Bronchus fibroblast of lung (primary cell): Measurements from ENCODE around the gene TMEM176A. TPM values are rescaled to one million over a fixed set of nuclear protein-coding genes. Genes with fewer than 3 reads are reported as not detected.

Source experiments
- total RNA-seq: library from RNA; depleted of rRNA; stranded (reverse); fragments of >200 nt; gene quantifications from 2 replicates; pipeline ENCODE4 v1.2.3, GENCODE V29; 2015

The TMEM176A gene, protein sequence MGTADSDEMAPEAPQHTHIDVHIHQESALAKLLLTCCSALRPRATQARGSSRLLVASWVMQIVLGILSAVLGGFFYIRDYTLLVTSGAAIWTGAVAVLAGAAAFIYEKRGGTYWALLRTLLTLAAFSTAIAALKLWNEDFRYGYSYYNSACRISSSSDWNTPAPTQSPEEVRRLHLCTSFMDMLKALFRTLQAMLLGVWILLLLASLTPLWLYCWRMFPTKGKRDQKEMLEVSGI
- total RNA-seq, result 0.15 and 0.50 TPM in 2 replicates

DNA sequence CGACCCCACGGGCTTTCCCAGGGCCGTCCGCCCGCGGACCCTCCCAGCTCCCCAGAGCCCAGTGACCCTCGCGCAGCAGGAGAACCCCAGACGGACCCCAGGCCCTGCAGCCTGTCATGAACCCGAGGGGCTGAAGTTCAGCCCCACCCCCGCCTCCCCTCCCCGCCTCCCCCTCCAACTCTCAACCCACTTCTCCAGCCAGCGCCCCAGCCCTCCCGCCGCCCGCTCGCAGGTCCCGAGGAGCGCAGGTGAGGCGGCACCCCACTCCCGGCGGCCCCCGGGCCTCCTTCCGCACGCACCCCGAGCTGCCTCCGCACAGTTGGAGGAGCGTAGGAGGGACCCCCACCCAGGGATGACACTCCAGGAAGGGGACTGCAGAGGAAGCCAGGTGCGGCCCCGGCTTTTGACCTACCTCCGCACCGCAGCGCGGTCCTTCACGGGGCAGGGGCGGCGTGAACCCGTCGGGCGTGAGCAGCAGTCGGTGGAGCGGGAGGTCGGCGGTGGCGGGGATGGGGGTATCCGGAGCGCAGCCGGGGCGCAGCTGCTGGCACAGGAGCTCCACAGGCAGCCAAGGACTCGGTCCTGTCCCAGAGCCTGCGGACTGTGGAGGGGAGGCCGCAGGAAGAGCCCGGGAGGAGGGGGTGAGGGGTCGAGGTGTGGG lies at the start of gene TMEM176A:
TSS of gene TMEM176A (plus strand) at position 189 of the 661 bp plus-strand sequence. CDS start 782 bp downstream, outside the sequence.

DNA sequence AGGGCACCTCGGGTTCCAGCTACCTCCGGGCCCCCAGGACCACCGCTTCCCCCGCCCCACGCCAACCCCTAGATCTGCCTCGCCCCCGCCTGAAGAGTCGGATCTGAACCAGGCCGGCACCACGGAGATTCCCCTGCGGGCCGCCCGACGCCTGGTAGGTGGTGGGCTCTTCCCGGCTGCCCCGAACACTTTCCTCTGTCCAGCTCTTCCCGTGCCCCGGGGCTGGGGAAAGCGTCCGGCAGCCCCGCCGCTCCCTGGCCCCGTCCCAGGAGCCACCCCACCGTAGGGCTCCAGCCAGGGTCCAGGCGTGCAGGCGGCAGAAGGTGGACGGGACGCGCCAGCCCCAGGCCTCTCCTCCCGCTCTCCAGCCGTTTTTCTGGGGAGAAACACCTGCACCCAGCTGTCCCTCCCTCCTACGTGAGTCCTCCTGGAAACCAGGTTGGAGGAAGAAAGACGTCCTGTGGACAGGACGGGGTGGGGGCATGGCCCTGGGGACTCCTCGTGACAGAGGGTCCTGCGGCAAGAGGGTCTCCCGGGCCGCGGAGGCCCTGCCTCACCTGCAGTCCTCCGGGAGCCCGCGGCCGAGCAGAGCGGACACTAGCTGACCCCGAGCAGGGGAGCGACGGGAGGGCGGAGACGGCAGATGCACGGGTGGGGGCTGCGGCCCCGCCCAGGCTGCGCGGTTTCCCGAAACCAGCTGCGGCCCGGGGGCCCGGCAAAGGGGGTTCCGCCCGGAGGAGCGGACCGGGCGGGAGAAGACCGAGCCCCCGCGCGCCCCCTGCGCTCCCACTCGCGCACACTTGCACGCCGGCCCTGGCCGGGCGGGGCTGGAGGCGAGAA lies 608 bp upstream of the TMEM176A start, which contains the start of gene TMEM176B:
TSS of gene TMEM176B (minus strand) at position 624 of the 840 bp plus-strand sequence. CDS start 3,795 bp downstream, outside the sequence.

DNA sequence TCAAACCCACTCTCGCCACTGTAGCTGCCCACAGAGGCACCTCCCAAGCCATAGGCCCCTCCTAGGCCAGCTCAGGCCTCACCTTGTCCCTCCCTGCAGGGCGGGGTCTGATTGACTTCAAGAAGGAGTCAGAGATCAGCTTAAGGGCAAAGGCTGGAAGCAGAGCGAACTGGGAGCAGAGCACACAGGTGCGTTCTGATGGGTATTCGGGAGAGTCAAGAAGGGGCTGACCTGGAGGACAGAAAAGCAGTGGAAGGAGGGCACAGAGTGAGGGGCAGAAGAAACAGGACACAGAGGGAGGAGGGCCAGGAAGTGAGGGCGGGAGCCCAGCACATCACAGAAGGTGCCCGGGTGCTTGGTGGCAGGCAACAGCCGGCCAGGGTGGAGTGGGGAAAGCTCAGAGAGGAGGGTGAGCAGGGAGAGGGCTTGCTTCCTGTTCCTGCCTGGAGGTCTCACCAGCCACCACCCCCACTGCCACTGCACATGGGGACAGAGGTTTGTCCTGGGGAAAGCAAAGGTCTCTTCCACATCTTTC lies 51.9 kb downstream of the TMEM176A start, which contains the start of gene AOC1:
TSS of gene AOC1 (plus strand) at position 147 of the 535 bp plus-strand sequence. CDS start 3,954 bp downstream, outside the sequence.

Other genes with a start within 250 kb of the TMEM176A start
- not detected in 2 replicates for gene GIMAP4, start 233.4 kb upstream of the TMEM176A start, total RNA-seq
- gene GIMAP6, start 168.4 kb upstream of the TMEM176A start, total RNA-seq, result not detected in 2 replicates
- 0.15 and 0.34 TPM in 2 replicates for gene GIMAP2, start 115.1 kb upstream of the TMEM176A start, total RNA-seq
- not detected in 2 replicates for gene GIMAP1, start 84.2 kb upstream of the TMEM176A start, total RNA-seq
- not detected in 2 replicates for gene GIMAP5, start 63.4 kb upstream of the TMEM176A start, total RNA-seq
- 0.30 TPM in 1 of 2 replicates, not detected in the other for gene TMEM176B, start 405 bp upstream of the TMEM176A start, total RNA-seq
- not detected in 2 replicates for gene AOC1, start 51.7 kb downstream of the TMEM176A start, total RNA-seq
- gene KCNH2, start 177.6 kb downstream of the TMEM176A start, total RNA-seq, result 0.15 TPM in 1 of 2 replicates, not detected in the other
- gene NOS3, start 190.2 kb downstream of the TMEM176A start, total RNA-seq, result 4.3 and 4.9 TPM in 2 replicates
- gene ATG9B, start 223.7 kb downstream of the TMEM176A start, total RNA-seq, result 0.15 TPM in 1 of 2 replicates, not detected in the other
- gene ABCB8, start 227.7 kb downstream of the TMEM176A start, total RNA-seq, result 41.2 and 44.2 TPM in 2 replicates
- under 0.01 and 0.17 TPM in 2 replicates for gene ASIC3, start 247.8 kb downstream of the TMEM176A start, total RNA-seq